GM12865 (cell line): Measurements from ENCODE around the gene HOXB1.

Source experiments
- DNase-seq: peaks from one replicate; pipeline ENCODE4 v3.0.0; 2010; ENCODE audit warnings: low read depth
- H3K4me3 ChIP-seq: 2 replicates; pipeline ENCODE4 v1.5.1; 2011; ENCODE audit warnings: mild to moderate bottlenecking, low read depth, low read length, control low read depth
- CTCF ChIP-seq: IDR thresholded peaks from 2 replicates; pipeline ENCODE4 v1.5.1; 2011; ENCODE audit warnings: low read length, control low read depth, low read depth, inconsistent platforms; ENCODE audit not compliant: insufficient read depth; ENCODE audit errors: missing control alignments

HOXB1 gene

GRCh38 chr17:48552466-48553189 lies 21.8 kb upstream of the HOXB1 start:
- no peak for TF ChIP-seq CTCF
- H3K4me3 ChIP-seq: no peak overlapping the region
- no peak for DNase-seq

- no peak for TF ChIP-seq CTCF
- no peak overlapping the region for H3K4me3 ChIP-seq
- no peak for DNase-seq
Measured at GRCh38 chr17:48551596-48552465, 21.0 kb upstream of the HOXB1 start.

- DNase-seq: no peak
- no peak for TF ChIP-seq CTCF
- no peak overlapping the region for H3K4me3 ChIP-seq
Measured at GRCh38 chr17:48551214-48551555, 20.4 kb upstream of the HOXB1 start.

- no peak for DNase-seq
- no peak for TF ChIP-seq CTCF
- H3K4me3 ChIP-seq: no peak overlapping the region
Measured at GRCh38 chr17:48550502-48551213, 19.8 kb upstream of the HOXB1 start.

- H3K4me3 ChIP-seq: no peak overlapping the region
- TF ChIP-seq CTCF: no peak
- DNase-seq: no peak
Measured at GRCh38 chr17:48549914-48550501, 19.2 kb upstream of the HOXB1 start.

- no peak for TF ChIP-seq CTCF
- no peak for DNase-seq
Measured at GRCh38 chr17:48549281-48549630, 18.4 kb upstream of the HOXB1 start.

More at GRCh38 chr17:48549281-48549630, 18.4 kb upstream of the HOXB1 start:
- no peak overlapping the region for H3K4me3 ChIP-seq
